ENCODE data around the gene ANKS1A.

The ANKS1A gene

GRCh38 chr6:34969662-34970265, 80.7 kb downstream of the ANKS1A start:
- no peak for TF ChIP-seq CTCF (IDR thresholded peaks at IDR 0.05; ENCODE audit: low read length, missing control alignments)
- no peak for DNase-seq (ENCODE audit: low read depth)
- H3K4me3 ChIP-seq (replicated peaks; ENCODE audit: low read depth, low read length) = no peak overlapping the region

- no peak for DNase-seq (ENCODE audit: low read depth)
- no peak overlapping the region for H3K4me3 ChIP-seq (replicated peaks; ENCODE audit: low read depth, low read length)
- no peak for TF ChIP-seq CTCF (IDR thresholded peaks at IDR 0.05; ENCODE audit: low read length, missing control alignments)
These were observed 81.4 kb downstream of the ANKS1A start for GRCh38 chr6:34970488-34970887.

- peak; percentile 17 for DNase-seq (ENCODE audit: low read depth)
- no peak overlapping the region for H3K4me3 ChIP-seq (replicated peaks; ENCODE audit: low read depth, low read length)
- no peak for TF ChIP-seq CTCF (IDR thresholded peaks at IDR 0.05; ENCODE audit: low read length, missing control alignments)
These were observed 81.9 kb downstream of the ANKS1A start for GRCh38 chr6:34970957-34971356.

GRCh38 chr6:34973547-34974248, 84.6 kb downstream of the ANKS1A start:
- peak; percentile 51 for TF ChIP-seq CTCF (IDR thresholded peaks at IDR 0.05; ENCODE audit: low read length, missing control alignments)
- DNase-seq (ENCODE audit: low read depth) = peak; percentile 38

GRCh38 chr6:34974249-34974642, 85.2 kb downstream of the ANKS1A start:
- DNase-seq (ENCODE audit: low read depth) = no peak
- TF ChIP-seq CTCF (IDR thresholded peaks at IDR 0.05; ENCODE audit: low read length, missing control alignments) = no peak
- no peak overlapping the region for H3K4me3 ChIP-seq (replicated peaks; ENCODE audit: low read depth, low read length)

More at GRCh38 chr6:34973547-34974248, 84.6 kb downstream of the ANKS1A start:
- H3K4me3 ChIP-seq (replicated peaks; ENCODE audit: low read depth, low read length) = no peak overlapping the region

GRCh38 chr6:34976239-34976638, 87.2 kb downstream of the ANKS1A start:
- no peak for TF ChIP-seq CTCF (IDR thresholded peaks at IDR 0.05; ENCODE audit: low read length, missing control alignments)
- no peak for DNase-seq (ENCODE audit: low read depth)

GRCh38 chr6:34979218-34979617, 90.2 kb downstream of the ANKS1A start:
- DNase-seq (ENCODE audit: low read depth) = no peak
- no peak overlapping the region for H3K4me3 ChIP-seq (replicated peaks; ENCODE audit: low read depth, low read length)
- no peak for TF ChIP-seq CTCF (IDR thresholded peaks at IDR 0.05; ENCODE audit: low read length, missing control alignments)

More at GRCh38 chr6:34976239-34976638, 87.2 kb downstream of the ANKS1A start:
- no peak overlapping the region for H3K4me3 ChIP-seq (replicated peaks; ENCODE audit: low read depth, low read length)

Data from fibroblast of pulmonary artery (primary cell).